Neural cell (in vitro differentiated cells): Measurements from ENCODE around the gene PDLIM5.

ENCODE experiments used
- CTCF ChIP-seq: fragments of 450-650 bp; IDR thresholded peaks from 2 replicates; pipeline ENCODE4 v1.5.1; 2014; ENCODE audit warnings: antibody characterized with exemption, mild to moderate bottlenecking, moderate library complexity; ENCODE audit not compliant: poor library complexity, severe bottlenecking
- EP300 ChIP-seq: fragments of 450-650 bp; conservative IDR thresholded peaks from 2 replicates; pipeline ENCODE4 v1.6.1; 2014; ENCODE audit warnings: antibody characterized with exemption, mild to moderate bottlenecking, moderate library complexity; ENCODE audit not compliant: poor library complexity, severe bottlenecking
- EZH2 ChIP-seq: fragments of 200-600, 300-800 bp; shearing (Covaris generic), sonication (generic); IDR thresholded peaks from 2 replicates; pipeline ENCODE4 v1.6.1; 2014; ENCODE audit warnings: antibody characterized with exemption, low read length, borderline replicate concordance, mild to moderate bottlenecking; ENCODE audit not compliant: insufficient read depth, poor library complexity, severe bottlenecking
- POLR2AphosphoS5 ChIP-seq: IDR thresholded peaks from 2 replicates; pipeline ENCODE4 v1.6.1; 2012
- RAD21 ChIP-seq: fragments of 450-650 bp; conservative IDR thresholded peaks from 2 replicates; pipeline ENCODE4 v1.6.1; 2014; ENCODE audit warnings: antibody characterized with exemption, mild to moderate bottlenecking, moderate library complexity
- SMC3 ChIP-seq: fragments of 450-650 bp; conservative IDR thresholded peaks from 2 replicates; pipeline ENCODE4 v1.6.1; 2014; ENCODE audit warnings: antibody characterized with exemption, mild to moderate bottlenecking, moderate library complexity; ENCODE audit not compliant: poor library complexity
- TAF1 ChIP-seq: IDR thresholded peaks from 2 replicates; pipeline ENCODE4 v1.6.1; 2012; ENCODE audit warnings: low read depth
- TF ChIP-seq, protein P1 (sequence below): IDR thresholded peaks from 2 replicates; pipeline ENCODE4 v1.6.1; 2012; ENCODE audit warnings: borderline replicate concordance

GRCh38 chr4:94436512-94436911 lies 15.2 kb upstream of the PDLIM5 start:
- TF ChIP-seq CTCF (no peak), SMC3 (no peak), POLR2AphosphoS5 (no peak), EZH2 (no peak), EP300 (no peak), TAF1 (no peak), RAD21 (no peak)
- TF ChIP-seq, protein P1, sequence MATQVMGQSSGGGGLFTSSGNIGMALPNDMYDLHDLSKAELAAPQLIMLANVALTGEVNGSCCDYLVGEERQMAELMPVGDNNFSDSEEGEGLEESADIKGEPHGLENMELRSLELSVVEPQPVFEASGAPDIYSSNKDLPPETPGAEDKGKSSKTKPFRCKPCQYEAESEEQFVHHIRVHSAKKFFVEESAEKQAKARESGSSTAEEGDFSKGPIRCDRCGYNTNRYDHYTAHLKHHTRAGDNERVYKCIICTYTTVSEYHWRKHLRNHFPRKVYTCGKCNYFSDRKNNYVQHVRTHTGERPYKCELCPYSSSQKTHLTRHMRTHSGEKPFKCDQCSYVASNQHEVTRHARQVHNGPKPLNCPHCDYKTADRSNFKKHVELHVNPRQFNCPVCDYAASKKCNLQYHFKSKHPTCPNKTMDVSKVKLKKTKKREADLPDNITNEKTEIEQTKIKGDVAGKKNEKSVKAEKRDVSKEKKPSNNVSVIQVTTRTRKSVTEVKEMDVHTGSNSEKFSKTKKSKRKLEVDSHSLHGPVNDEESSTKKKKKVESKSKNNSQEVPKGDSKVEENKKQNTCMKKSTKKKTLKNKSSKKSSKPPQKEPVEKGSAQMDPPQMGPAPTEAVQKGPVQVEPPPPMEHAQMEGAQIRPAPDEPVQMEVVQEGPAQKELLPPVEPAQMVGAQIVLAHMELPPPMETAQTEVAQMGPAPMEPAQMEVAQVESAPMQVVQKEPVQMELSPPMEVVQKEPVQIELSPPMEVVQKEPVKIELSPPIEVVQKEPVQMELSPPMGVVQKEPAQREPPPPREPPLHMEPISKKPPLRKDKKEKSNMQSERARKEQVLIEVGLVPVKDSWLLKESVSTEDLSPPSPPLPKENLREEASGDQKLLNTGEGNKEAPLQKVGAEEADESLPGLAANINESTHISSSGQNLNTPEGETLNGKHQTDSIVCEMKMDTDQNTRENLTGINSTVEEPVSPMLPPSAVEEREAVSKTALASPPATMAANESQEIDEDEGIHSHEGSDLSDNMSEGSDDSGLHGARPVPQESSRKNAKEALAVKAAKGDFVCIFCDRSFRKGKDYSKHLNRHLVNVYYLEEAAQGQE, result no peak
